AML-193 (cell line): ENCODE measurements around the gene SCFD2.

ENCODE experiments used
- DNase-seq, 2 experiments: peaks; one replicate each; lab custom pipeline; 2025; lab: John Stamatoyannopoulos, UW

The SCFD2 gene

GRCh38 chr4:52823702-52824092 lies 542.2 kb downstream of the SCFD2 start:
- DNase-seq = no peak
